Upper lobe of left lung (tissue), 4 donors: Measurements from ENCODE around the gene LEKR1.

ENCODE experiments used
- CTCF ChIP-seq, 6 experiments: fragments of 450-650 bp in 4 of 6; fragments of 200-600 bp in 2 of 6; sonication (generic) in 2 of 6; IDR thresholded peaks; one replicate each; pipeline ENCODE4 v1.5.1; 2016 to 2019; ENCODE audit warnings: antibody characterized with exemption in 6 of 6
- POLR2A ChIP-seq, 4 donors: fragments of 450-650 bp; IDR thresholded peaks; one replicate each; pipeline ENCODE4 v1.5.1; 2016 to 2017; ENCODE audit warnings: antibody characterized with exemption in 4 of 4, mild to moderate bottlenecking in 2 of 4
- POLR2AphosphoS5 ChIP-seq, 2 donors: sonication (generic); formaldehyde crosslinking; IDR thresholded peaks; one replicate each; pipeline ENCODE4 v1.5.1; 2017; ENCODE audit warnings: antibody characterized with exemption in 2 of 2

GRCh38 chr3:156899951-156900350, 73.8 kb downstream of the LEKR1 start:
- no peak for TF ChIP-seq POLR2AphosphoS5 (IDR thresholded peaks at IDR 0.05)
- TF ChIP-seq CTCF (IDR thresholded peaks at IDR 0.05), result no peak
- TF ChIP-seq POLR2A (IDR thresholded peaks at IDR 0.05), result no peak
